NCI-H2196 (cell line): ENCODE results near the gene TMEM176A.
"Not testable (repeated sequence)": the region's sequence is repeated elsewhere in the genome, so short reads cannot be mapped to it uniquely, and the experiment has no call there.

Experiments
- DNase-seq: peaks from one replicate; lab custom pipeline; 2025; ENCODE audit not compliant: unreplicated experiment; lab: John Stamatoyannopoulos, UW

TMEM176A gene

GRCh38 chr7:150788474-150789269, 11.9 kb upstream of the TMEM176A start:
- DNase-seq, result peak; percentile 10

GRCh38 chr7:150790416-150791075, 10.0 kb upstream of the TMEM176A start:
- no peak for DNase-seq

- no peak for DNase-seq
Measured at GRCh38 chr7:150791304-150791703, 9.3 kb upstream of the TMEM176A start.

GRCh38 chr7:150791746-150792452, 8.7 kb upstream of the TMEM176A start:
- DNase-seq, result no peak

GRCh38 chr7:150793569-150794238, 6.9 kb upstream of the TMEM176A start:
- no peak for DNase-seq

GRCh38 chr7:150797661-150798060, 2.9 kb upstream of the TMEM176A start:
- no peak for DNase-seq

GRCh38 chr7:150799156-150799555, 1.4 kb upstream of the TMEM176A start:
- DNase-seq, result no peak

GRCh38 chr7:150799741-150800580, 608 bp upstream of the TMEM176A start, which contains the start of gene TMEM176B:
TSS of gene TMEM176B (minus strand) at chr7:150800364. CDS start at chr7:150796569, 3,795 bp downstream.
- peak; percentile 33 for DNase-seq

- DNase-seq, result no peak
Measured at GRCh38 chr7:150801242-150801945, 825 bp downstream of the TMEM176A start.

- DNase-seq, result no peak
Measured at GRCh38 chr7:150801946-150802771, 1.6 kb downstream of the TMEM176A start.

GRCh38 chr7:150803161-150803860, 2.7 kb downstream of the TMEM176A start:
- peak; percentile 9 for DNase-seq

GRCh38 chr7:150804802-150805201, 4.2 kb downstream of the TMEM176A start:
- DNase-seq, result no peak

- no peak for DNase-seq
Measured at GRCh38 chr7:150805864-150806263, 5.3 kb downstream of the TMEM176A start.

GRCh38 chr7:150806454-150806853, 5.9 kb downstream of the TMEM176A start:
- no peak for DNase-seq

- no peak for DNase-seq
Measured at GRCh38 chr7:150806863-150807262, 6.3 kb downstream of the TMEM176A start.

- DNase-seq, result not testable (repeated sequence)
Measured at GRCh38 chr7:150807616-150808438, 7.3 kb downstream of the TMEM176A start.

GRCh38 chr7:150814328-150815001, 13.9 kb downstream of the TMEM176A start:
- no peak for DNase-seq
